ENCODE data around the gene SLC17A5.
"Not testable (repeated sequence)": the region's sequence is repeated elsewhere in the genome, so short reads cannot be mapped to it uniquely, and the experiment has no call there.

Gene SLC17A5

GRCh38 chr6:73564578-73565345 lies 89.0 kb downstream of the SLC17A5 start:
- no peak for DNase-seq

GRCh38 chr6:73562558-73562957 lies 91.2 kb downstream of the SLC17A5 start:
- DNase-seq: no peak

GRCh38 chr6:73560853-73561407 lies 92.9 kb downstream of the SLC17A5 start:
- DNase-seq: no peak

- DNase-seq: no peak
Measured at GRCh38 chr6:73560182-73560732, 93.5 kb downstream of the SLC17A5 start.

GRCh38 chr6:73559399-73559794 lies 94.4 kb downstream of the SLC17A5 start:
- DNase-seq: not testable (repeated sequence)

GRCh38 chr6:73558624-73559398 lies 95.0 kb downstream of the SLC17A5 start:
- DNase-seq: no peak

GRCh38 chr6:73556836-73557235 lies 97.0 kb downstream of the SLC17A5 start:
- no peak for DNase-seq

- DNase-seq: not testable (repeated sequence)
Measured at GRCh38 chr6:73555380-73555949, 98.3 kb downstream of the SLC17A5 start.

GRCh38 chr6:73551115-73551514 lies 102.7 kb downstream of the SLC17A5 start:
- DNase-seq: not testable (repeated sequence)

- no peak for DNase-seq
Measured at GRCh38 chr6:73548458-73549446, 105.0 kb downstream of the SLC17A5 start.

- no peak for DNase-seq
Measured at GRCh38 chr6:73547036-73547435, 106.8 kb downstream of the SLC17A5 start.

Measured in activated naive CD4-positive, alpha-beta T cell (primary cell).